ENCODE results near the gene CSDE1. TPM values are rescaled to one million over a fixed set of nuclear protein-coding genes. Genes with fewer than 3 reads are reported as not detected.

Gene CSDE1
- total RNA-seq, 1 donor from 2014 or later, result 278 TPM

- peaks cover 11% of the 10 kb centered on the region for H3K4me1 ChIP-seq
- H3K27ac ChIP-seq, result peak overlapping the region; percentile 92
These were observed 89.4 kb downstream of the CSDE1 start for GRCh38 chr1:114668373-114668772.

GRCh38 chr1:114666954-114667353 lies 90.8 kb downstream of the CSDE1 start:
- H3K27me3 ChIP-seq, result no peaks in the 10 kb centered on the region
- no peak overlapping the region for H3K27ac ChIP-seq
- peaks cover 11% of the 10 kb centered on the region for H3K4me1 ChIP-seq
- TF ChIP-seq CTCF (IDR thresholded peaks at IDR 0.05), result no peak
- no peak for TF ChIP-seq POLR2AphosphoS5 (IDR thresholded peaks at IDR 0.05; ENCODE audit: insufficient read depth in 1 of 2, low read depth in 1 of 2)
- no peak for TF ChIP-seq POLR2A (IDR thresholded peaks at IDR 0.05)
- DNase-seq (ENCODE audit: extremely low spot score in 2 of 2), result no peak
- no peak overlapping the region for H3K4me3 ChIP-seq
- intact Hi-C loops (cut with DNase I), result no loop called here
- no peaks in the 10 kb centered on the region for H3K36me3 ChIP-seq
- H3K9me3 ChIP-seq, result no peaks in the 10 kb centered on the region

More at GRCh38 chr1:114668373-114668772, 89.4 kb downstream of the CSDE1 start:
- Histone ChIP-seq H3K36me3 (no peaks in the 10 kb centered on the region), H3K9me3 (no peaks in the 10 kb centered on the region), H3K4me3 (peak overlapping the region; percentile 82 to 89), H3K27me3 (no peaks in the 10 kb centered on the region)
- DNase-seq (ENCODE audit: extremely low spot score in 2 of 2), result no peak
- TF ChIP-seq POLR2AphosphoS5 (IDR thresholded peaks at IDR 0.05; ENCODE audit: insufficient read depth in 1 of 2, low read depth in 1 of 2), result no peak
- no peak for TF ChIP-seq CTCF (IDR thresholded peaks at IDR 0.05)
- TF ChIP-seq POLR2A (IDR thresholded peaks at IDR 0.05), result no peak
- intact Hi-C loops (cut with DNase I), result no loop called here

Small RNA genes lying within 50 kb of the gene (small RNA-seq; reads per million reads assigned to genes)
- gene RN7SL432P, result not detected
- gene RNY1P13, result not detected

Other genes starting within 250 kb of the CSDE1 start
- gene TRIM33, start 246.8 kb downstream of the CSDE1 start, total RNA-seq, result 35.8 TPM
- 28.5 TPM for gene BCAS2, start 176.4 kb downstream of the CSDE1 start, total RNA-seq
- 25.5 TPM for gene DENND2C, start 87.9 kb downstream of the CSDE1 start, total RNA-seq
- gene AMPD1, start 62.4 kb downstream of the CSDE1 start, total RNA-seq, result not detected
- gene NRAS, start 41.2 kb downstream of the CSDE1 start, total RNA-seq, result 12.8 TPM
- 38.5 TPM for gene SIKE1, start 22.7 kb upstream of the CSDE1 start, total RNA-seq
- not detected for gene SYCP1, start 96.9 kb upstream of the CSDE1 start, total RNA-seq